NCI-H2029 (cell line): ENCODE data around the gene DLGAP4.

Experiments used
- DNase-seq: peaks from one replicate; lab custom pipeline; 2025; lab: John Stamatoyannopoulos, UW

Gene DLGAP4

DNA sequence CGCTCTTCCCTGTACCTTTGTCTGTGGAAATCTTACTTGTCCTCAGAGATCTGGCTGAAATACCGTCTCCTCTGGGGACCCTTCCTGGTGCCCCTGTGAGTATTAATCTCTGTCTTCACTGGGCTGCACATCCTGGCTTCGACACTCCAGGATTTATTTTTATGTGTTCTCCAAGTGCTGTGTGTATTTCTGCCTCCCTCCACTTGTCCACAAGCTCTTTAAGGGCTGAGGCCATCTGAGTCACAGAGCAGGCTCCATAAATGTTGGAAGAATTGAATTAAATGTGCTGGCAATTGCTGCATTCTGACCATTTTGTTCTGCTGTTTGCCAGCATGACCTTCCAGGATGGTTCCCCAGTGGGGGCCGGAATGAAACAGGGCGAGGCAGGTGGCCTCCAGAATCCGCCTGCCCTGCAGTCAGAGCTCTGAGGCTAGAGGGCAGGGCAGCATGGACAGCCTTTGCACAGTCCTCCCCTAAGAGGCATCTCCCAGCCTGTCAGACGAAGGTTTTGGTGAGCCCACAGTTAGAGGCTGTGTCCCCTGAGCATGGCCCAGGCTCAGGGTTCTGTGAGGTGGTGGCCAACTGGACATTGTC is 105.8 kb downstream of the DLGAP4 start:
- DNase-seq: no peak

DNA sequence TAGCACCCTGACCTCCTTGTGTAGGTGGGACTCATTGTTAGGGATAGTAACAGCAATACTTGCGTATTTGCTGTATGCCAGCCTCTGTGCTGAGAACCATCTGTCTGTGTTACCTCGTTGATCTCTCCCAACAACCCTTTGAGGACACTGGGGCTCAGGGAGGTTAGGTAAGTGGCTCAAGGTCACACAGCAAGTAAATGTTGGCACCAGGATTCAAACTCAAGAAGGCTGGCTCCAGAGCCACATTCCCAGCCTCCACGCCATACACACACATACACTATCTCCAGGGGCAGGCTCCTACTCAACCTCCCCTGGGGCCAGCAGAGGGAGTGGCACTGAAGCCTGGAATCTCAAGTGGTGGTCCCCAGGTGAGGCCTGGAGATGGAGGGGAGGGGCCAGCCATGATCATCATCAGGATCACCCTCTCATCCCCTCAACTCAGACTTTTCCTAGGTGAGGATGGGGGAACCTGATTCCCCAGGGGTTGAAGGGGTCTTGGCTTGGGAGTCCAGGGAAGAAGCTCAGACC is 109.4 kb downstream of the DLGAP4 start:
- no peak for DNase-seq

DNA sequence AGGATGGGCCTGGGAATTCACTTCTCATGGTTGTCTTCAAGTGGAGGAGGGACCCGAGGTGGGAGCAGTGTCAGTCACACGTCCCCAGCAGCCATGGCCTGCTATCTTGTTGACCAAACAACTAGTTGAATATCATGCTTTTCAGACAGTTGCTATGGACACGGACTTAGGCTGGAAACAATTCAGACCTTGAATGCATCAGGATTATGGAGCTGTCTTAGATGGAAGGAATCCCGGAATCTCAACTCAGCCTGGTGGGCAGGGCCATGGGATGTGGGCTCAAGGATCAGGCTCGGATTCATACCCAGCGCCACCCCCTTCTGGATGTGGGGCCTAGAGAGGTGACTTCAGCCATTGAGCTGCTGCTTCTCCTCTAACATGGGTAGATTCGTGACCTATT is 112.6 kb downstream of the DLGAP4 start:
- no peak for DNase-seq

DNA sequence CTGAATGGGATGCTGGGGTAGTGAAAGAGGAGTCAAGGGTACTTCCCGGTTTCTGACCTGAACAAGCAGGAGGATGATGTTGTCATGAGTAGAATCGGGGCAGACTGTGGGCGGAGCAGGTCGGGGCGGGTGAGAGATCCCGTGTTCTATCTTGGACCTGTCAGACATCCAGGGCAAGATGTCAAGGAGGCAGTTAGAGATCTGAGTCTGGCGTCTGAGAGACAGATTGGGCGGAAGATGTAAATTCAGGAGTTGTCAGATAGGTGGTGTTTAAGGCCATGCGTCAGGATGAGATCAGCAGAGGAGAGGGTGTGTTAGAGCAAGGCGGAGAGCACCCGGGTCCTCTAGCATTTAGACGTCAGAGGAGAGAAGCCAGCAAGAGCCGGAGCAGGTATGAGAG is 115.5 kb downstream of the DLGAP4 start:
- no peak for DNase-seq

DNA sequence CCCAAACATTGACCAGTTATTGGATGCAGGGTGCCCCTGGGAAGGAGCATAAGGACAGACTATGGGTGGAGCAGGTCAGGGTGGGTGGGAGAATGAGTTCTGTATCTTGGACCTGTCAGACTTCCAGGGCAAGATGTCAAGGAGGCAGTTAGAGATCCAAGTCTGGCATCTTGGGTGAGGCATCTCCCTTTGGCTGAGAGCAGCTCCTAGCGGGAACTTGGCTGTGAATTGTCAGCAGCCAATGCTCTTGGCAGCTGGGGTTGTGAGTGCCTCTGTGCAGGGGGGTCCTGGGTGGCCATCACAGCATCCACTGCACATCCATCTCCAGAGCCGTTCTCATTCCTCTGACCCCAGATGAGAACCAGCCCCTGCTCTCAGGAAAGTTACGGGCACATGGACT is 118.2 kb downstream of the DLGAP4 start:
- no peak for DNase-seq

DNA sequence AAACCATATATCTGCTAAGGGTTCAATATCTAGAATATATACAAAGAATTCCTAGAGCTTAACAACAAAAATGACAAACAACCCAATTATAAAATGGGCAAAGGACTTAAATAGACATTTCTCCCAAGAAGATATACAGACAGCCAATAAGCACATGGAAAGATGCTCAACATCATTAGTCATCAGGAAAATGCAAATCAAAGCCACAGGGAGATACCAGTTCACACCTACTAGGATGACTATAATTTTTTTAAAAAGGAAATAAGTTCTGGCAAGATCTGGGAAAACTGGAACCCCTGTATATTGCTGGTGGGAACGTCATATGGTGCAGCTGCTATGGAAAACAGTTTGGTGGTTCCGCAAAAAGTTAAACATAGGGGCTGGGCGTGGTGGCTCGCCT is 119.0 kb downstream of the DLGAP4 start:
- no peak for DNase-seq

DNA sequence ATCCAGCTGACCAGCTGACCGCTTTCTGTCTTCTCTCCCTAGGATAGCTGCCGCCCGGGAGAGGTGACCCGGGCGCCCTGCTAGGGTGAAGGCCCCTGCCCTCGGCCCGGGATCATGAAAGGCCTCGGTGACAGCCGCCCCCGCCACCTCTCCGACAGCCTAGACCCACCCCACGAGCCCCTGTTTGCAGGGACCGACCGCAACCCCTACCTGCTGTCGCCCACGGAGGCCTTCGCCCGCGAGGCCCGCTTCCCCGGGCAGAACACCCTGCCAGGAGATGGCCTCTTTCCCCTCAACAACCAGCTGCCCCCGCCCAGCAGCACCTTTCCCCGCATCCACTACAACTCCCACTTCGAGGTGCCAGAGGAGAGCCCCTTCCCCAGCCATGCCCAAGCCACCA is 125.5 kb downstream of the DLGAP4 start:
- no peak for DNase-seq

DNA sequence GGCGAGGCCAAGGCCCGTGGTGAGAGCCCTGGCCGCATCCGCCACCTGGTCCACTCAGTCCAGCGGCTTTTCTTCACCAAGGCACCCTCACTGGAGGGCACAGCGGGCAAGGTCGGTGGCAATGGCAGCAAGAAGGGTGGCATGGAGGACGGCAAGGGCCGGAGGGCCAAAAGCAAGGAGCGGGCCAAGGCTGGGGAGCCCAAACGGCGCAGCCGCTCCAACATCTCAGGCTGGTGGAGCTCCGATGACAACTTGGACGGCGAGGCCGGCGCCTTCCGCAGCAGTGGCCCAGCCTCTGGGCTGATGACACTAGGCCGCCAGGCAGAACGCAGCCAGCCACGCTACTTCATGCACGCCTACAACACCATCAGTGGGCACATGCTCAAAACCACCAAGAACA is 126.0 kb downstream of the DLGAP4 start:
- DNase-seq: no peak

DNA sequence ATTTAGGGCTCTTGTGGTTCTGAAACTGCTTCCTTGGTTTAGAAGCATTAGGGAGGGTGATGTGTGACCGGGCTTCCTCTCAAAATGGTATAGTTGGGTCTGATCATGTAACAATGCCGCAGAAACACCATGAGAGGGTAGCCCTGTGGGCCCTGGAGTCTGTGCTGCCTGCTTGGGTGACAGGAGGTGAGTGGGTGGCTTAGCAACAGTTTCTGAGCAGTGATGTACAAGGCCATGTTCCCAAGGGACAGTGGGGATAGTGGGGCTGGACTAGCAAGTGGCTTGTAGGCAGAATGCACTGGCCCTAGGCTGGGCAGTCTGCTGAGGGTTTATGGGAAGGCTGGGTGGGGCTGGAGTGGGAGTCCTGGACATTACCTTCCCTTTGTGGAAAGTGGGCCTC is 128.2 kb downstream of the DLGAP4 start:
- no peak for DNase-seq

DNA sequence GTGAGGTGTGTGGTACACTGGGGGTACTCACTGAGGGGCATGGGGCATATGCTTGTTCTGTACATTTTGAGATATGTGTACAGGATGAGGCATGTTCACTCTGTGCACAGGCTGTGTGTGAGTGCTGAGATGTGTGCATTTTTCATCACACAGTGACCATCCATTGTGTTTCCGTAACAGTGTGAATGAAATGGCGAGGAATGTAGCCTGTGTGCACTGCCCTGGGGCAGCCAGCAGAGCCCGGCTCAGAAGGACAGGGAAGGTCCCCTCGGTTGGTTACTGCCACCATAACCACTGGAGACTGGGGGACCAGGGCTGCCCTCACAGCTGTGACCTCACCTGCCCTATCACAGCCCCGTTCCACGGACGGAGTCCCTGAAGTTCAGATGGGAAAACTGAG is 129.0 kb downstream of the DLGAP4 start:
- DNase-seq: no peak

DNA sequence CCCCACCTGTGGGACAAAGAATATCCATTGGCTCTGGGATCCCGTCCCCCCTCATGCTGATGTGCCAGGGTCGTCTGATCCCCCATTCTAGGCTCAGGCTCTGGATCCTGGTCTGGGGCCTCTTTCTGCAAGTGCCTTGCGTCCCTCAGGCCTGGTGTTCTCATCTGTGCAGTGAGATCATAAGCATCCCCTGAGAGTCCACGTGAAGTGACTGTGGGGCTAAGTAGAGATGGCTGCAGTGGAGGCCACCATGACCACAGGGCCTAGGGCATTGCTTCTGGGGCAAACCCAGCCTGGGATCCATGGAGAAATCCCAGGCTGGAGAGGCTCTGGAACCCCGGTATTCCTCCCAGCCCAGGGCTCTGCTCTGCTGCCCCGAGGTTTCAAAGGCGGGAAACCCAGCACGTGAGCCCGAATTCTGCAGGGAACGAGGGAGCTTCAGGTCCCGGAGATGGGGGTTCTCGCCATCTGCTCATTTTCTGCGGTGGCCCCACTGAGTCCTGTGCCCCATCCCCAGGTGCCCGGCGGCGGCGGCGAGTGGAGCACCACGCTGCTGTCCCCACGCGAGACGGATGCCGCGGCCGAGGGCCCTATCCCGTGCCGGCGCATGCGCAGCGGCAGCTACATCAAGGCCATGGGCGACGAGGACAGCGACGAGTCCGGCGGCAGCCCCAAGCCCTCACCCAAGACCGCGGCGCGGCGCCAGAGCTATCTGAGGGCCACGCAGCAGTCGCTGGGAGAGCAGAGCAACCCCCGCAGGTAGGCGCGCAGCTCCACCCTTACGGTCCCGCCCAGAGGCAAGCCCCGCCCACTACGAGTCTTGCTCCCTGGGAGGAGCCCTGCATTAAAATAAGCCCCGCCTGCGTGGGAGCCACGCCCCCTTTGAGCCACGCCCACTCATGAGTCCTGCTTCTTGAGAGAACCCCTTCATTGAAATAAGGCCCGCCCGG is 129.7 kb downstream of the DLGAP4 start:
- DNase-seq: peak; percentile 92

DNA sequence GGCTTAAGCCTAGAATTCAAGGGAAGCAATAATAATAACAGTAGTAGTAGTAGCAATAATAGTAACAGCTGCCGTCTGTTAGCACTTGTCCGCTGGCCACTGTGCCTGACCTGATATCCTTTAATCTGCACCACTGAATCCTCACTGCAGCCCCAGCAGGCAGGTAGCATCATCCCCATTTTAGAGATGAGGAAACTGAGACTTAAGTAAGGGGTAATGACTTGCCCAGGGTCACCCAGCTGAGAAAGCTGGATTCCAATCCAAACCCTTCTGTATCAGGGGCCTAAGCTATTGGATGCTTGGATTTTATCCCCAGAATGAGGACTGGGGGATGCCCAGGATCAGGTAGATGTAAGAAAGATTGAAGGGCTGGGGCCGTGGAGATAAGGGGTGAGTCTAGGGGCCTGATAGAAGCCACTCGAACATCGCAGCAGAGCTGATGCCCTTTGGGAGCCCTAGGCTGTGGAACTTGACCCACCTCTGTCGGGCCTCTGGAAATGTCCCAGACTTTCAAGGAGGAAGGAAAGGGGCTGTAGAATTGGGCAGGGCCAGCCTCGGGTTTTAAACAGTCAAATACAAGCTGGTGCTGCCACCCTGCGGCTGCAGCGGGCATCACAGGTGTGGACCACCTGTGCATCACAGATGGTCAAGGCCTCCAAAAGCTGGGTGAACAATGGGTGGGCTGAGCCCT is 133.0 kb downstream of the DLGAP4 start:
- DNase-seq: peak; percentile 21

DNA sequence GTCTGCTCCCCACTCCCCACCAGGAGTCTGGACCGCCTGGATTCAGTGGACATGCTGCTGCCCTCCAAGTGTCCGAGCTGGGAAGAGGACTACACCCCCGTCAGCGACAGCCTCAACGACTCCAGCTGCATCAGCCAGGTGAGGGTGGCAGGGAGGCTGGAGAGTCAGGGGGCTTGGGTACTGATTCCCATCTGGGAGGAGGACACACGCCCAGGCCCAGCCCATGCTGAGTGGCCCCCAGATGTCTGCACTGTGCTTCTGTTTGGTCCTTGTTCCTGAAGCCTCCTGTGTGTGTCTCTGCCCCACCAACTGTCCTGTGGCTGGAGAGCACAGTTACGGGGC is 133.6 kb downstream of the DLGAP4 start:
- DNase-seq: no peak

DNA sequence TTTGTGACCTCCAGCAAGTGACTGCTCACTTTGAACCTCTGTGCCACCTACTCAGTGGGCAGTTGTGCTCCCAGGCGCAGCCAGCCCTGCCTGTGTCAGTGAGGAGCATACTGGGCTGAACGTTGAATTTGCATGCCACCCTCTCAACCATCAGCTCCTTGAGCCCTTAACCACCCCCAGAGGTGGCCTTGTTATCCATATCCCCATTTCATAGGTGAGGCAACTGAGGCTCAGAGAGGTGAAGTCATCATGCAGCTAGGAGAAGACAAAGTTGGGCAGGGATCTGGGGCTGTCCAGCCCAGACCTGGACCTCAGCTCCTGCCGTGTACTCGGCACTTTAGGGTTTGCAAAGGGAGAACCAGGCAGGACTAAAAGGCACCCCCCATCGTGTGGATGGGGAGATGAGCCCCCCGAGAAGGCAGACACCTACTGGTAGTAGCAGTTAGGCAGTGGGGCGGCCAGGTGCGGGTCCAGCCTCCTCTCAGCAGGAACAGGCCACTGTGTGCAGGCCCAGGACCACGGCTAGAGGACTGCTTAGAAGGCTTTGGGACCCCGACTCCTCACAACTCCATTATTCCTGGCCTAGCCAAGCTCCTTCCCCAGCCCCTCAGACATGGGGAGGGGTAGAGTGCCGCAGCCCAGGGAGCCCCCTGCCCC is 134.4 kb downstream of the DLGAP4 start:
- no peak for DNase-seq

DNA sequence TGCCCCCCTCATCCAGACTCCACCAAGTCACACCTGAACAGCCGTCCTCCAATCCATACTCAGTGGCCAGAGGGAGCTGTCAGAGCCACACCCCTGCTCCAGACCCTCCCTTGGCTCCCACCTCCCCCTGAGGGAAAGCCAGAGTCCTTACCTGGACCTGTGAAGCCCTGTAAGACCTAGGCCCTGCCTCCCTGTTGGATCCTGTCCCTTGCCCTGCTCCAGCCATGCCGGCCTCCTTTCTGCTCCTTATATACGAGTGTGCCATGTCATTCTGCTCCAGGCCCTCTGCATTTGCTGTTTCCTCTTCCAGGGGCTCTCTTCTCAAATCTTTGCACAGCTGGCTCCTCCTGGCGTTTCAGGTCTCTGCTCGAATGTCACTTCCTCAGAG is 134.9 kb downstream of the DLGAP4 start:
- no peak for DNase-seq

DNA sequence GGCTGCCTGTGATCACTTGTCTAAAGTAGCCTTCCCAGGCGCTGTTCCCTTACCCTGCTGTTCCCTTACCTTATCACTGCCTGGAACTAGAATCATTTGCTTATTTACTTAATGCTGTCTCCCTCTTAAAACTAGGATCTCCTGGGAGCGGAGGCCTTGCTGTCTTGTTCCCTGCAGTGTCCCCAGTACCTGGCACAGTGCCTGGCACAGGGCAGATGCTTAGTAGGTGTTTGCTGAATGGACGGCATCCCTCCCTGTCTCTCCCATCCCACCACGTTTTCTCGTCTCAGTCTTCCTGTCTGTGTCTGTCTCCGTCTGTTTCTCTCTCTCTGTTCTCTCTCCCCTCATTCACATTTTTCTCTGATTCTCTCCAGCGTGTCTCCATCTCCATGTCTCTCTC is 135.3 kb downstream of the DLGAP4 start:
- DNase-seq: peak; percentile 49

DNA sequence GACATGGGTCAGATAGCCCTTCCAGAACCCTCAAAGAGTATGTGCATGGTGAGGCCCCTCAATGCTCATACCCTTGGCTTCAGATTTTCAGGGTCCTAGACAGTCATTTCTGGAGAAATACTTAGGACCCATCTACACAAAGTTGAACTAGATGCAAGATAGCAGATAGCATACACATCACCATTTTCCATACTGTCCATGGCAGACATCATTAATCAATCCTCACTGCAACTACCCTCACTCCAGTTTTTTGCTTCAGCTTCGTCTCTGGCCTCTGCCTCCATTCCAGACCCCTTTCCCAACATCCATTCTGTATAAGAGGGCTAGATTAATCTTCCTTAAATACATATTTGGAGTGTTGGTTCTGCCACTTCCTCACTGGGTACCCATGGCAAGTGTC is 139.7 kb downstream of the DLGAP4 start:
- no peak for DNase-seq

DNA sequence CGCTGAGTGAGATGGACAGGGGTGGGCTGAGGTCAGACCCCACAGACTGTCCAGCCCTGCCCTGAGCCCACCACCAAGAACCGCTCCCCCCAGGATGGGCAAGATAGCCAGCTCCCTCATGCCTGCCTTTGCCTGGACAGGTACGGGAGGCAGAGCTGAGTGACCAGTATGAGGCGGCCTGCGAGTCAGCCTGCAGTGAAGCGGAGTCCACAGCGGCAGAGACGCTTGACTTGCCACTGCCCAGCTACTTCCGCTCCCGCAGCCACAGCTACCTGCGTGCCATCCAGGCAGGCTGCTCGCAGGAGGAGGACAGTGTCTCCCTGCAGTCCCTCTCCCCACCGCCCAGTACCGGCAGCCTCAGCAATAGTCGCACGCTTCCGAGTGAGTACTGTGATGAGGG is 140.4 kb downstream of the DLGAP4 start:
- no peak for DNase-seq

DNA sequence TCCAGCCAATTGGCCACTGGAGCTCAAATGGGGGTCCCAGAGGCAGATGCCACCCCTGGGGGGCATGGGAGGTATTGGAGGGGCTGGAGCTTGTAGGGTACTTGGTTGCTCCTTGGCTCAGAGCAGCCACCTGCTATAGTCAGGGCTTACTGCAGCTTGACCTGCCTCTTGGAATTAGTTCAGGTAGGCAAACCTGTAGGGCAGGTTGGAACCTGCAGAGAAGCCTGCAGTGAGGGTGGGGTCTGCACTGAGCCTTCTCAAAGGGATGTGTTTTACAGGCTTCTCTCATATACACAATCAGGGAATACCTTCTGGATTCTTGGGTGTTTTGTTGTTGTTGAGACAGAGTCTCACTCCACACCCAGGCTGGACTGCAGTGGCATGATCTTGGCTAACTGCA is 141.0 kb downstream of the DLGAP4 start:
- DNase-seq: no peak

DNA sequence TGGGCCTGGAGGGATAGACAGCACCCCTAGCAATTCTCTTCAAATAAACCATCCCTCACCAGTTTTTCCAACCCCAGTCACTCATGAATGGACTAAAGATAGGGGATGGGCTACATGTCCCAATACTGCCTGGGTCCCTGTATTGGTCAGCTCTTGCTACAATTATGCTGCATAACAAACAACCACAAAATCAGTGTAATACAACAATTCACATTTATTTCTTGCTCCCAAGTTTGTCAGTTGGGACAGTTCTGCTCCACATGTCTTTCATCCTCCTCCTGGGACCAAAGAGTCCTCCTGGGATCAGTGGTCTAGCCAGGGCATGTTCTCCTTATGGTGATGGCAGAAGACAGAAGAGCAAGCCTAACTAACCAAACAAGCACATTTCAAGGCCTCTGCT is 143.5 kb downstream of the DLGAP4 start:
- no peak for DNase-seq

DNA sequence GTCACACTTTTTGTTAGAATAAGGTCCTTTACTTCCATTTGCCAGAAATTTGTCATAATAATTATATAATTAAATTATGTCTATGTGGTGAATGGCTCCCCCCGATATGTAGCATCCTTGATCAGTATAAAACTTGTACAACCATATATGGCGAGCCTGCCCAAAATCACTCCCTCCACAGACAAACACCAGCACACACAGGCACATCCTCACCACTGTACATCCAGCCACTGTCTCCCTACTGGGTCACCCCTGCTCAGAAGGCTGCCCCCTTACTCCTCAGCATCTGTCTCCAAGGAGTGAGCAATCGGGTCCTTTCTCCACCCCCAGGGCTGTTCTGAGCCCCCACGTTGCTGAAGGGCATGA is 148.2 kb downstream of the DLGAP4 start:
- DNase-seq: no peak

DNA sequence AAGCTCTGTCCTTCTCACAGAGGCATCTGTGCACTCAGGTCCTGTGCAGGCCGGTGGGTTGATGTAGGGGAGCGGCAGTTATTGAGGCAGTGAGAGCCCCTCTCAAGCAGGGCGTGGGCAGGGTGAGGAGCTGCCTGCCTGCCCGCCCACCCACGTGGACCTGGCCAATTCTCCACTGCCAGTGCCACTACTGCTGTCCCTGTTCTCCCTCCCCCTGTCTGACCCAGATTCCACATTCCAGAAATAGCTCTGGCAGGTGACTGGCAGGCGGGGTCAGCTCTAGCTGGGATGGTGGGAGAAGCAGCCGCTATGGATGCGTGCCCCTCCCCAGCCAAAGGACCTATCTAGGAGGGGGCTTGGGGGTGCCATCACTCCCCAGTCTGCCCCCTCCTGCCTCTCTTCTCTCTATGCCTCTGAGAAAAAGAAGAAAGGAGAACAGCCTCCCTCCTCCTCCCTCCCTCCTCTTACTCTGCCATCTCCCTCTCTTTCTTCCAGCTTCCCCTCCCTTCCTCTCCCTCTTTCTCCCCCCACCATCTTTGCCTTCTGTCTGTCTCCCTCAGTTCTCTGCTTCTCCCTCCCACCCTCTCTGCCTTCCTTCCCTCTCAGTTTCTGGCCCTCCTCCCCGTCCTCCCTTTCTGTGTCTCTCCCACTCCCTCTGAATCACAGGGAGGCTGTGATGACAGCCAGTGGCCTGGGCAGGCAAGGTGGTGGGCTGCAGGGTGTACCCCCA is 148.7 kb downstream of the DLGAP4 start:
- DNase-seq: no peak
